GM19238 (cell line): Measurements from ENCODE around the gene CTNNB1.

Experiments
- DNase-seq: peaks from one replicate; pipeline ENCODE4 v3.0.0; 2011; ENCODE audit warnings: low spot score; ENCODE audit not compliant: insufficient read length

CTNNB1 gene

GRCh38 chr3:41216993-41217392 is 17.7 kb downstream of the CTNNB1 start:
- DNase-seq = no peak

GRCh38 chr3:41219424-41219823 is 20.1 kb downstream of the CTNNB1 start:
- DNase-seq = no peak

GRCh38 chr3:41220906-41221677 is 21.8 kb downstream of the CTNNB1 start:
- DNase-seq = no peak

GRCh38 chr3:41222012-41222411 is 22.7 kb downstream of the CTNNB1 start:
- DNase-seq = no peak

- DNase-seq = no peak
Measured at GRCh38 chr3:41222501-41222900, 23.2 kb downstream of the CTNNB1 start.

- no peak for DNase-seq
Measured at GRCh38 chr3:41223078-41223477, 23.8 kb downstream of the CTNNB1 start.

GRCh38 chr3:41223691-41224090 is 24.4 kb downstream of the CTNNB1 start:
- no peak for DNase-seq

- DNase-seq = no peak
Measured at GRCh38 chr3:41224120-41224806, 25.0 kb downstream of the CTNNB1 start.

- DNase-seq = no peak
Measured at GRCh38 chr3:41234823-41235721, 35.8 kb downstream of the CTNNB1 start.

- DNase-seq = no peak
Measured at GRCh38 chr3:41236228-41236627, 36.9 kb downstream of the CTNNB1 start.

- no peak for DNase-seq
Measured at GRCh38 chr3:41237907-41238306, 38.6 kb downstream of the CTNNB1 start.

GRCh38 chr3:41239587-41239986 is 40.3 kb downstream of the CTNNB1 start:
- no peak for DNase-seq

GRCh38 chr3:41241161-41241560 is 41.9 kb downstream of the CTNNB1 start:
- DNase-seq = no peak

- DNase-seq = no peak
Measured at GRCh38 chr3:41241800-41242571, 42.7 kb downstream of the CTNNB1 start.

GRCh38 chr3:41243183-41243582 is 43.9 kb downstream of the CTNNB1 start:
- no peak for DNase-seq

GRCh38 chr3:41244620-41245336 is 45.5 kb downstream of the CTNNB1 start:
- no peak for DNase-seq

GRCh38 chr3:41247055-41248004 is 48.0 kb downstream of the CTNNB1 start:
- no peak for DNase-seq

- DNase-seq = no peak
Measured at GRCh38 chr3:41248525-41248924, 49.2 kb downstream of the CTNNB1 start.

- no peak for DNase-seq
Measured at GRCh38 chr3:41249318-41249717, 50.0 kb downstream of the CTNNB1 start.
